HG02678 (cell line): ENCODE data around the gene CGNL1.

Experiments used
- ATAC-seq: cut with Tn5 transposase; IDR thresholded peaks from one replicate; pipeline ENCODE4 v1.9.1; 2021; ENCODE audit warnings: mild to moderate bottlenecking, moderate library complexity; ENCODE audit not compliant: unreplicated experiment

Gene CGNL1

DNA sequence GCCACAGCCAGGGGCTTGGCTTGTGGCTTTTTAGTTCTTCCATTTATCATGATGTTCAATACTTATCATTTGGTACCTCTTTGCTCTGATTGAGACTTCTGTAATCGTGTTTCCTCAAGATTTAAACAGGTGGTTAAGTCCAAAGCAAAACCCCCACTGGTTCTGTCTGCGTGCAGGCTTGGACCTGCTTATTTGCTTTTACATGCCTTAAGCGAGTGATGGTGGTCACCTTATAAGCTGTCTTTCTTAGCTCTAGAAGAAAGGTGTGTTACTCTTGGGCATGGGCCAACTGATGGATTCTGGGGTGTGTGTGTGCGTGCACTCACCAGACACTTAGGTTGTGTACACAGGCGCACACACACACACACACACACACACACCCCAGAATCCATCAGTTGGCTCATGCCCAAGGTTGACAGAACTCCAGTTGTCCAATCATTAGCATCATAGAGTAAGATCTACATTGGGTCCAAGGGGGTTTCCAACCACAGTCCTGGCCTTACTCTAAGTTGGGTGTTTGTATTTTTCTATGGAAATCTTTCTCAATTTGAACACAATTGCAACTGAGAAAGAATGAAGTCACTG, 216.6 kb downstream of the CGNL1 start:
- ATAC-seq: no peak

DNA sequence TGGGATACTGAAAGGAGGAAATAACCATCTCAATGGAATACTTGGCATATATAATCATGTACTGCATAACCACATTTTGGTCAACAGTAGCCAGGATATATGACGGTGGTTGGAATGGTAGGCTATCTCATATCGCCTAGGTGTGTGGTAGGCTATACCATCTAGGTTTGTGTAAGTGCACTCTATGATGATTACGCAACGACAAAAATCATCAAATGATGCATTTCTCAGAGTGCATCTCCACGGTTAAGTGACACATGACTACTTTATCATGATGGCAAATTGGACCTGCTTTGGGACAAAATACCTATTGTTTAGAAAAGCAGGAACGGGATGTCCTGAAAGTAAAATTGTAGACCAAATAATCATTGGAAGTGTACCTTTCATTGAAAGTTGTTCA, 218.2 kb downstream of the CGNL1 start:
- ATAC-seq: no peak

DNA sequence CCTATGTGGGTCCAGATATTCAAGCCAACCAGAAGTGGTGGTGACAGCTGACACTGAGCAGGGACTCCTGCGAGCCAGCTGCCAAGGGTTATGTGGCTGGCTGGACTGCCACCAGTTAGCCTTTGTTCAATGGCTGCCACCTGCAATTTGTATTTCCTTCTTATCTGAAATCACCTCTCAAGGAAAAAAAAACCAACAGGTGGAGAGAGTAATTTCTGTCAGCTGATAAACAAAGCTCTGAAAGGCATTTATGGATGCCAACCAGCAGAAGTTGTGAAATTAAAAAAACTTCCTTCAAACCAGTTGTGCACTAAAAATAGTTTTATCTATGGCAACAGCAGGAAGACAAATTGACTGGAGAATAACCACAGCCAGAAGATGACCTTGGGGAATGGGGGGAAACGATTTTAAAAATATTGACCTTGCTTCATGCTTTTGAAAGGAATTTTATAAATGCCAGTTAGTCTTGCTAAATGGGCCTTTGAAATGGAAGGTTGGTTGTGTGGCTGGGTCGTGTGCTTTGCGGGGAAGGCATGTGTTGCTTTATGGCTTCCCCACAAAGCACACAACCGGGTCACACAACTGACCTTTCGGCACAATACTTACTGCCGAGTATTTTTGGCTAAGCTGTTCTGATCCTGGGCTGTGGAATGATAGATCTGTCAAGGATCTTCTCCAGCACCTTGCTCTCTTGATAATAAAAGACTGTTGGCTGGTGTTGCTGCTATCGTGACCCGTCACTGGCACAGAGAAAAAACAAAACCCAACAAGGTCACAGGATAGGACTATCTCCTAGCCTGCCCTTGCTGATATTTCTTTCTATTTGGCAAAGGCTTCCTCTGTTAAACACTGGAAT, 218.9 kb downstream of the CGNL1 start:
- ATAC-seq: no peak

DNA sequence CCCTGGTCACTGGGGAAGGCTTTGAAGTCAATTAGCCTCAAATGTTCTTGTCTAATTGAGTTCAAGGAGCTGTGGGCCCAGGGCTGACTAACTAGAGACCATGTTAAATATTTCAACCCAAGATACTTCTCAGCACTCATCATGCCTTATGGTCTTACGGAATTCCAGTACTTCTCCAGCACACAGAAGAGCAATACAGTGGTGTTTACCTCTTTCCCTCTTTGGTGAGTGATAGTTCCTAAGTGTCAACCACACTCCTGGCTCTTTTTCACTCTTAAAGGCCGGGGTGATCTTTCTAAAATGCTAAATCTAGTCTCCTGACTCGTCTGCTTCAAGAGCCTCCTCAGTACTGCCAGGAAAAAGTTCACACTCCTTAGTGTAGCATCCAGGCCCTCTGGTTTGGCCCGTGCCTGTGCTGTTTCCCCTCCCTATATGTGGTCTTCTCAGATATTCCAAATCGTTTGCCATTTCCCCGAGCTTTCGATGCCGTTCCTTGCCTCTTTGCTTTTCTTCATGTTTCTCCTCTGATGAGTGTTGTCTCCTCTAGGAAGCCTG, 220.1 kb downstream of the CGNL1 start:
- ATAC-seq: no peak

DNA sequence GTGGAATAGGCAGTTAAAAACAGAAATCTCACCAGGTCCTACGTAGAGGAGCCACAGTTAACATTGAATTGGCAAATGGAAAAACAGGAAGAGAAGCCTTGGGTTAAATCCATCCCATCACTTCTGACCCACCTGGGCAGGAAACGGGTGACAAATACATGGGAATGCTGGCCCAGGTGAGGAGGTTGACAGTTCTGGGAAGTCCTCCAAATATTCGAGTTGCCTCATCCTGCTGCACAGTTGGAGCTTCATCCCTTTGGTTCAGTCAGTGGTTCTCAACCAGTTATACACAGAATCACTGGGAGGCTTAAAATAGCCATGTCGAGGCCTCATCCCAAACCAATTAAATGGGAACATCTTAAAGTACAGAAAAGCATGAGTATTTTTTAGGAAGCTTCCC, 220.7 kb downstream of the CGNL1 start:
- no peak for ATAC-seq

DNA sequence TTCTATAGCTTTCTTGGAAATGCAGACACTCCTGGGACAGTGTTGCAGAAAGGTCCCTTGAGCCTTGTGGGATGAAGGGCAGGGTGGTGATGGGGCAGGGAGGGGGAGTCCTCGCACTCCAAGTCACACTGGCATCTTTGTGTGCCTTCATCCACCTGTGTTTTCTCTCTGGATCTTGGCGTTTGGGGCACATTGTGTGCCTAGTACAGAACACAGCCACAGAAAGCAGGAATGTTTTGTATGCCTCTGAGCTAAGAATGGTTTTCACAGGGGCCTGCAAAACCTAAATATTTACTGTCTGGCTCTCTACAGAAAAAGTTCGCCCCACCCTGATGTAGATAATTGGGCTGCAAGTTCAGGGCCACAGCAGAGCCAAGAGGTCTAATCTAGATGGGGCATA, 221.1 kb downstream of the CGNL1 start:
- no peak for ATAC-seq

DNA sequence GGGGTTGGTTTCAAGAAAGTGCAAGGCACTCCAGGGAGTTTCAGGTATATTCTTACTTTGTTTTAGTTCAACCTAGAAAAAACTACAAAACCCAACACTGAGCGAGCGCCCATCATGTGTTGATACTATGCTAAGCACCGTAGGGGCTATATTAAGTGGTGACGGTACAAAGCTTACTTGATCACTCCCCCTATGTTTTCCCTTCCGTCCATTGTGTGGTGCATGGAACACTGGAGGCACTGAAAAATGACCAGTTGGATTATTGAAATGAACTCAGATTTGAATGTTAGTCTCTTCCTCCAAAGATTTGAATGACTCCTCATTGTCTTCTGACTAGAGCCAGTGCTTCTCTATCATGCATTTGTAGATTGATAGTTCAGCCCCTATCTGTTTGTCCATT, 222.0 kb downstream of the CGNL1 start:
- no peak for ATAC-seq

DNA sequence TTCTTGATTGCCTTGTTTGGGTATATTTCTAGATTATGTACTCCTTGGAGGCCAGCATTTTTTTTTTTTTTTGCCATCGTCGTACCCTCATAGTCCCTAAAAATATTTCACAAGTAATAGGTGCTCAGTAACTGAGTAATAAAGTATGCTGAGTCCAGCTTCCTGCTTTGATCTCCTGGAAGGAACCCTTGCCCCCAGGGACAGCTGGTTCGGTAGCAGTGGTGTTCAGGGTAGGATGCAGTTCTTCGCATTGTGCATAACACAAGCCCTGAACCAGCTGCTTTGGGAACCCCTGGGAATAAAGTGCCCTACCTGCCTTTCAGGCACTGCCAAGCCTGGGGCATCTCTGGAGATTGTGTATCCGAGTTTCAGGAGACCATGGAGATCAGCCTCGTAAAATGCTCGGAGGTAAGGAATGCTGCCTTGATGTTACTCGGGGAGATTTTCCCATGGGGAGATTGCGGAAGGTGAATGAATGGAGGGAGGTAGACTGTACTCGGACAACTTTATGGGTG, 223.0 kb downstream of the CGNL1 start:
- no peak for ATAC-seq

DNA sequence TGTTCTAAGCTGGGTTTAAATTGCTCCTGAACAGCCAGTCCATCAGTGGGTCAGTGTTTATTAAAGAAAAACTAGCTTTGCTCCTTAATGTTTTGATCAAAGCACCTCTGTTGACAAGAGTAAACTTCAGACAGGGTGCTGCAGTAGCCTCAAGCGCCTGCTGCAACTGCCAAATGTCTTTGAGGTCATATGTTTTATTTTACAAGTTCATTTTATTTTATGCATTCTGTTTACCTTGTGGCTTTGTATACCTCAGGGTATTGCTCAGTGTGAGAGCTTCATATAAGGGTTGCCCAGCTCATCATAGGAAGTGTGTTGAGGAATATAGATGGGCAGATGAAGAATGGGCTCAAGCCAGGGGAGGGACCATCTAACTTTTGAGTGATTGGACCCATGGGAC, 223.9 kb downstream of the CGNL1 start:
- ATAC-seq: no peak
